Dermis blood vessel endothelial cell (primary cell): ENCODE results near the gene PKLR. TPM values are rescaled to one million over a fixed set of nuclear protein-coding genes. Genes with fewer than 3 reads are reported as not detected.
"Not testable (repeated sequence)": the region's sequence is repeated elsewhere in the genome, so short reads cannot be mapped to it uniquely, and the experiment has no call there.

ENCODE experiments used
- DNase-seq: peaks from one replicate; pipeline ENCODE4 v3.0.0; 2010
- total RNA-seq: library from RNA; depleted of rRNA; stranded (reverse); fragments of >200 nt; gene quantifications from 2 replicates; pipeline ENCODE4 v1.2.3, GENCODE V29; 2014

Gene PKLR
- total RNA-seq, 1 donor from 2014 or later: not detected

GRCh38 chr1:155316922-155317321, 15.7 kb upstream of the PKLR start:
- DNase-seq: no peak

- DNase-seq: no peak
Observed at GRCh38 chr1:155313261-155313660, 12.0 kb upstream of the PKLR start.

- DNase-seq: peak; percentile 85
Observed at GRCh38 chr1:155309423-155310021, 8.3 kb upstream of the PKLR start.

DNA sequence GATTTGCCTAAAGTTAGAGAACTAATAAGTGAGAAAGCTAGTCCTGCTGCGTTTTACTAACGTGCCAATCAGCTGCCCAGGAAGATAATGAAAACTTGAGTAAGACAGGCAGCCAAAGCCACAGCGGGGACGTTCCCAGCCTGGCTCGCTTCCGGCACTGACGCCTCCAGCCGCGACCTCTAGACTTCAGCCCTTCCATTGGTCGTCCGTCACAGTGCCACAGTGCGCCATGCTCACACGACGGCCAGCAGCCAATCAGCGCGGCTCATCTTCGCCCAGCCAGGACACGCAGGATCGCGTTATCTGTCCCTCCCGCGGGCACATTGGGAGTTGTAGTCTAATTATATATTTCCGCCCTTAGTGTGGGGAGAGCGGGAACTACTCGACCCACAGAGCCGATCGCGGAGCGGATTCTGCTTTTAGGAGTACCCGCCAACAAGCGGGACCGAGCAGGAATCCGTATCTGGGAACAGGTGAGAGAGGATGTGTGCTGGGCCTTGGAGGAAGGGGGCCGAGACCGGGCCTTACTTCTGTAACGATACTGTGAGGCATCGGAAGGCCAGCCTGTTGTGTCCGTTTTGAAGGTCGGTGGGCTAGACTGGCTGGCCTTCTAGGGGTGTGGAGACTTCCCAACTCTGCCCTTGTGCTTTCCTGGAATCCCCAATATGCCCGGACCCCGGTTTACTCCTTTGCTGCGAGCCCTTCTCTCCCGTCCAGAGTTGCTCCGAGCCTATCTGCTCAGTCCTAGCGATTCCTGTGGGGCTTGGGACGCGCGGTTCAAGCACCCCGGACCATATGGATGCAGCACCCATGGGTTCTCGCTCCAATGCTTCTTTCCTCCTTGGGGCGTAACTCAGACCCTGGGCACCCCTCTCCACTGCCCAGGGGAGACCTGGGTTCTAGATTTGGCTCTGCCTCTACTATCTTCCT, 7.5 kb upstream of the PKLR start, which contains the start of gene FDPS:
TSS of gene FDPS (plus strand) at position 374 of the 930 bp plus-strand sequence. CDS start 924 bp downstream, outside the sequence.
- DNase-seq: peak; percentile 100

DNA sequence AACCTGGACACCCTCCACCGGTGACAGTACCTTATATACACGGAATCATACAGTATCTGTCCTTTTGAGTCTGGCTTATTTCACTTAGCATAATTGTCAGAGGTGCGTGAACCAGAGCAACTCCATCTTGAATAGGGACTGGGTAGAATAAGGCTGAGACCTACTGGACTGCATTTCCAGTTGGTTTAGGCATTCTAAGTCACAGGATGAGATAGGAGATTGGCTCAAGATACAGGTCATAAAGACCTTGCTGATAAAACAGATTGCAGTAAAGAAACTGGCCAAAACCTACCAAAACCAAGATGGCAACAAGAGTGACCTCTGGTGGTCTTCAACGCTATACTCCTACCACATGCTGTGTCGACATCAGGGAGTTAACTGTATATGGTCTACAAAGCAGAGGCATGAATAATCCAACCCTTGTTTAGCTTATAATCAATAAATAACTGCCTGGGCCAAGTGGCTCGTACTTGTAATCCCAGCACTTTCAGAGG, 6.1 kb upstream of the PKLR start:
- peak; percentile 75 for DNase-seq

- DNase-seq: no peak
Observed at GRCh38 chr1:155305881-155306391, 4.7 kb upstream of the PKLR start.

DNA sequence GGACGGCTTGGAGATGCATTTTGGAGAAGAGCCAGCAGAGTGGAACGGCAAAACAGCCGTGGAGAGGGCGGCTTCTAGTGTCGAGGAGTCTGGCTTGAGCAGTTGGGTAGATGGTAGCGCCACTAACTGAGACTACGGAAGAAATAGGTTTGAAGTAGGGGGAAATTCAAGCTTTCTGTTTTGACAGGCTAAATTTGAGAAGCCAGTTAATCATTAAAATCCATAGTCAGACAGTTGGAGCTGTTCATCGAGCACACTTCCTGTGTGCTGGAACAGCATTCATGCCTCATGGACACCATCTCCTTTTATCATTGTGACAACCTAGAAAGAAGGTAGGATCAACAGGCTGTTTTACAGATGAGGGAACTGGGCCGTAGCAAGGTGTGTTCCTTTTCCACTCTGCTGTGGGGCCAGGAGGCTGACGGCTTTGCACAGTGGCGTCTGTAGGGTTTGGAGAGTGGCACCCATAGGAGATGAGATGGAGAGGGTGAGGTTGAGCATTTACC, 3.4 kb upstream of the PKLR start:
- no peak for DNase-seq

DNA sequence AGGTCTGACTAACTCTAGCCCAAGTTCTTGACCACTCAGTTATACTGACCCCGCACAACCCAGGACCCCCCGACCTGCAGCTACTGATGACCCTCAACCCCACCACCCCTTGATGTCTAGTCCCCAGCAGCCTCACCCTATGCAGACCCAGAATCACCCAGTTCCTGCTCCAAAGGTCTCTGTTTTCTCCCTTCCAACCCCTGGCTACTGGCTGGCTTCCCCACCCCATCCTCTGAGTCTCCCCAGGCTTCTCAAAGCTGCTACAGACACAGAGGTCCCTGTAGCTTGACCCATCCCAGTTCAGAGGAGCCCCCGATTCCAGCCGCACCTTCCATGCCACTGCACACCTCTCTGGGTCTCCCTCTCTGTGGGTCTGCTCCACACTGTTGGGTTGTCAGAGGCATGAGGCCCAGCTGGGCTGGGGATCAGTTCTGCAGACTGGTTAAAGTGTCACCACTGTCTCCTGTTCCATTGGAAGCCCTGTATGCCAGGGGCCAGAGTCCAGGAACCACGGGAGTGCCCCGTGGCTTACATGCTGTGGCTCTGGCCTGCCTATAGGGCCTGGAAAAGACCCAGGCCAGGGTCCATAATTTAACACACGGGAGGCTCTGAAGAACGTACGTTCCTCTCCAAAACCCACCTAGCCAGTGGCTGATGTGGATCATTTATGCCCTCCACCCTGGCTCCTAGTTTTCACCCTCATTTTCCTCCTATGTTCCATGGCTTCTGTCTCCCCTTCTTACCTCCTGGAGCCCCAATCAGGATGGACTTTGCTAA, 497 bp downstream of the PKLR start:
- no peak for DNase-seq

DNA sequence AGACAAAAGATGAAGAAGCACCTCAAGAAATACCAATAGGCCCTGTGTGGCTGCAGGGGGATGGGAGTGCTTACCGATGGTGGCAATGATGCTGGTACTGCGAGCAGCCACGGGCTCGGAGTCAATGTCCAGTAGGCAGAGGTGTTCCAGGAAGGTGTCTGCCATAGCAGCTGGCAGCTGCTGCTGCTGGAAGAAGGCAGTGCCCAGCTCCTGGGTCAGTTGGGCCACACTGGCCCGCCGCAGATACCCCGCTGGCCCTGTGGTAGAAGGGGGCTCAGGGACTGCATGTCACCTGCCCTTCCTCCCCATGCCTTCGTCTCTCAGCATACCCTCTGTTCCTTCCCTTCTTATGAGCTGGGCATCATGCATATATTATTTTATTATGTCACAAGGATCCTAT, 1.2 kb downstream of the PKLR start:
- no peak for DNase-seq

DNA sequence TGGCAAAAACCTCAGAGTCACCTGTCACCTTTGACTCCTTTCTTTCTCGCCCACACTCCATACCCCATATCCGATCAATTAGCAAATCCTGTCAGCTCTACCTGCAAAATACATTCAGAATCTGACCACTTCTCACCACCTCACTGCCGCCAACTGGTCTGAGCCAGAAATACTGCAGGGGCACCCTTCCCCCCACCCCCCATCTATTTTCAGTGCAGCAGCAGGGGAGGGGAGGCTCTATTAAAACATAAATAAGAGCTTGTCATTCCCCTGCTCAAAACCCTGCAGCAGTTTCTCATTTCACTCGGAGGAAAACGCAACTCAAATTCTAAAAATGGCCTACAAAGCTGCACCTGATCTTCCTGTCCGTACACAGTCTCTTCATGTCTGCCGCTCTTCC, 3.9 kb downstream of the PKLR start:
- no peak for DNase-seq

- DNase-seq: no peak
Observed at GRCh38 chr1:155296661-155297060, 4.6 kb downstream of the PKLR start.

- DNase-seq: no peak
Observed at GRCh38 chr1:155295942-155296267, 5.3 kb downstream of the PKLR start.

GRCh38 chr1:155295183-155295941, 5.9 kb downstream of the PKLR start:
- DNase-seq: no peak

DNA sequence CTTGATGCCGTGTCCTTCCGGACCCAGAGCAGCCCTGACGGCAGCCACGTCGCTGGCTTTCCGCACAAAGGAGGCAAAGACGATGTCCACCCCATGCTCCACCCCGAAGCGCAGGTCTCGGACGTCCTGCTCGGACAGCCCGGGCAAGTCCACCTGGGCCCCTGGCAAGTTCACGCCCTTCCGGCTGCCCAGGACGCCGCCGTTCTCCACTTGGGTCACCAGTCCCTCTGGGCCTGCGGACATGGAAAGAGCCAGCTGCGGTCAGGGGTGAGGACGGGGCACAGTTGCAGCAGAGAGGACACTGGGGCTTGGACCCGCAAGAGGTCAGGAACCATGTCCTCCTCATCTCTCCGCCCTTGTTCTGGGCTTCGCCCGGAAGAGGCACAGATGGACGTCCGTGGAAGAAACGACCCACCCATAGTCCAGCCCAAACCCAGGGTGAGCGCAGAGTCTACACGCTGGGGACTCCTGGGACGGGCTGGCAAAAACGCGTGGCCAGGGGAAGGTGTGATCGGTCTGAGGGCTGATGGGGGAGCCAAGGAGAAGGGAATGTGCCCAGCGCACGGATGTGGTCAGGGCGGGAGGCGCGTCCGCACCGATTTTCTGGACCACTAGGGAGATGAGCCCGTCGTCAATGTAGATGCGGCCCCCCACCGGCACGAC, 6.6 kb downstream of the PKLR start:
- no peak for DNase-seq

DNA sequence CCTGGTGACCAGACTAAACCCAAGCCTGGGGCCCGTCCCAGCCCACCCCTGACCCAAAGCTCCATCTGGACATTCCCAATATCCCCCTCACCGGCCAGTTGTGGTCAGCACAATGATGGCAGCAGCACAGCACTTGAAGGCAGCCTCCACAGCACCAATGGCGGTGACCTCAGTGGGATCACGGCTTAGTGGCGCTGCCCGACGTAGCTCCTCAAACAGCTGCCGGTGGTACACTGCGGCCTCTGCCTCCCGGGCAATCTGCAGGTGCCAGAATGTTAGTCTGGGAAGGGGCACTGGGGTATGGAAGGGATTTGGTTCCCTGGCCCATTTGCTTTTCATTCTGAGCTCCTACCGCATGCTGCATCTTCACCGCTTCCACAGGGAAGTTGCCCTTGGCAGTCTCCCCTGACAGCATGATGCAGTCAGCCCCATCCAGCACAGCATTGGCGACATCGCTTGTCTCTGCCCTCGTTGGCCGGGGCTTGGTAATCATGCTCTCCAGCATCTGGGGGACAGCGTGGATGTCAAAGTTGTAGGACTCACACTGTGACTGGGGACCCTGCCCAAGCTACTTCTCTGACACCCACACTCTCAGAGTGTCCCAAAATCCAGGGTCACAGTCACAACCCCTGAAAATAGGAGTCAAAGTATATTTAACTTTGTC, 8.0 kb downstream of the PKLR start:
- DNase-seq: no peak

- not testable (repeated sequence) for DNase-seq
Observed at GRCh38 chr1:155291006-155291405, 10.2 kb downstream of the PKLR start.

DNA sequence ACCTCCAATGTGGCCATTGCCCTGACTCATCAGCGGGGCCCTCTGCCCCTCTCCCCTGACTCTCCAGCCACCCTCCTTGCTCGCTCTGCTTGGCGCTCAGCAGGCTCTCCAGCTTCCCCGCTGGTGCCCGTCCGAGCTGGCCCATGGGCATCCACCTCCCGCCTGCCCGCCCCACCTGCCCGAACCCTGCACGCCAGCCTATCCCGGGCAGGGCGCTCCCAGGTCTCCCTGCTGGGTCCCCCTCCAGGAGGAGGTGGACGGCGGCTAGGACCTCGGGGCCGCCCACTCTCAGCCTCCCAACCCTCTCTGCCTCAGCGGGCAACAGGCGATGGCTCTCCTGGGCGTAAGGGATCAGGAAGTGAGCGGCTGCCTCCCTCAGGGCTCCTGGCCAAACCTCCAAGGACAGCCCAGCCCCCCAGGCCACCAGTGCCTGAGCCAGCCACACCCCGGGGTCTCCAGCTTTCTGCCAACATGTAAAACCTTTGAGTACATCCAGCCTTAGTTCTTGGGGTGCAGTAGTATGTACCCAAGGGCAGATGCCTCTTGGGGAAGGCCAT, 13.2 kb downstream of the PKLR start:
- no peak for DNase-seq

DNA sequence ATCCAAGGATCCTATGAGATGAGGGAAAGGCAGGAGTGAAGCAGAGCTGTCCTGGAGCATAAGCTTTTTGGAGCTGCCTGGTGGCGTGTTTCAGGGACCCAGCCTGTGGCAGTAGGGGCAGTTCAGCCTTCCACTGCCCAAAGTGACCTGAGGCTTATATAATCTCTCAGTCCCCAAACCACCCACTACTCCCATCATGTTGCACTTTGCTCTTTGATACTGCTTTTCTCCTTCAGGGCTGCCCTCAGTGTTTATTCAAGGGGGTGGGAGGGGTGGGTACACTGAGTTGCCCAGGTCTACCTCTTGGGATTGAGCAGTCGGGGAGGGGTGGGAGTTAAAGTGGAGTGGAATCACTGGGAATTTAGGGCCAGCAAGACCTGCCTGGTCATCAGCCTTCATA, 14.7 kb downstream of the PKLR start:
- no peak for DNase-seq

DNA sequence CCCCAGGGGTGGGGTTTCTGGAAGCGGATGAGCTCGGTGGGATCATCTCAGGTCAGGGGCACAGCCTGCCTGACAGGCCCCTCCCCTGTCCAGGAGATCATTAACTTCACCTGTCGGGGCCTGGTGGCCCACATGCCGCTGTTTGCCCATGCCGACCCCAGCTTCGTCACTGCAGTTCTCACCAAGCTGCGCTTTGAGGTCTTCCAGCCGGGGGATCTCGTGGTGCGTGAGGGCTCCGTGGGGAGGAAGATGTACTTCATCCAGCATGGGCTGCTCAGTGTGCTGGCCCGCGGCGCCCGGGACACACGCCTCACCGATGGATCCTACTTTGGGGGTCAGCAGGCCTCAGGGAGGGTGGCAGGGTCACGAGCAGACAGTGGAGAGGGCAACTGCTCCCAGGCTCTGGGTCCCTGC, 15.6 kb downstream of the PKLR start:
- no peak for DNase-seq

GRCh38 chr1:155285063-155285462, 16.2 kb downstream of the PKLR start:
- DNase-seq: no peak
